Transverse colon (tissue), 4 donors: ENCODE data around the gene STAG1.

ENCODE experiments used
- EP300 ChIP-seq: sonication (generic); formaldehyde crosslinking; IDR thresholded peaks from one replicate; pipeline ENCODE4 v1.6.1; 2017; ENCODE audit warnings: antibody characterized with exemption, low read depth
- POLR2A ChIP-seq: fragments of 450-650 bp; IDR thresholded peaks from one replicate; pipeline ENCODE4 v1.6.1; 2016; ENCODE audit warnings: antibody characterized with exemption, mild to moderate bottlenecking, moderate library complexity
- POLR2AphosphoS5 ChIP-seq, 3 donors: sonication (generic); formaldehyde crosslinking; IDR thresholded peaks; one replicate each; pipeline ENCODE4 v1.6.1; 2016; ENCODE audit warnings: antibody characterized with exemption in 3 of 3
- TF ChIP-seq, protein P1 (sequence below), 5 experiments: fragments of 200-600 bp in 3 of 5; fragments of 450-650 bp in 2 of 5; sonication (generic) in 3 of 5; IDR thresholded peaks; 1 replicate in 2 of 5; 2 replicates in 3 of 5; pipeline ENCODE4 v1.5.1; 2016 to 2017; ENCODE audit warnings: antibody characterized with exemption in 5 of 5, inconsistent platforms in 3 of 5, mild to moderate bottlenecking in 2 of 5, moderate library complexity in 1 of 5

DNA sequence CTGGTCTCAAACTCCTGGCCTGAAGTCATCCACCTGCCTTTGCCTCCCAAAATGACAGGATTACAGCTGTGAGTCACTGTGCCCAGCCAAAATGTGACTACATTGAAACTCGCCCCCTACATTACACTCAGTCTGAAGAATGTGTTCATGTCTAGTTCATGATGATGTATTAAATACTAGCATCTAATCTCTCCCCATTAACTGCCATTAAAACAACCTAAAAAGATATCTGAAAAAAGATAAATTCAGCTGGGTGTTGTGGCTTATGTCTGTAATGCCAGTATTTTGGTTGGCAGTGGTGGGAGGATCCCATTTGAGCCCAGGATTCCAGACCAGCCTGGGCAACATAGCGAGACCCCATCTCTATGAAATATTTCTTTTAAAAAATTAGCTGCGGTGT lies 342.6 kb downstream of the STAG1 start:
- TF ChIP-seq, protein P1, sequence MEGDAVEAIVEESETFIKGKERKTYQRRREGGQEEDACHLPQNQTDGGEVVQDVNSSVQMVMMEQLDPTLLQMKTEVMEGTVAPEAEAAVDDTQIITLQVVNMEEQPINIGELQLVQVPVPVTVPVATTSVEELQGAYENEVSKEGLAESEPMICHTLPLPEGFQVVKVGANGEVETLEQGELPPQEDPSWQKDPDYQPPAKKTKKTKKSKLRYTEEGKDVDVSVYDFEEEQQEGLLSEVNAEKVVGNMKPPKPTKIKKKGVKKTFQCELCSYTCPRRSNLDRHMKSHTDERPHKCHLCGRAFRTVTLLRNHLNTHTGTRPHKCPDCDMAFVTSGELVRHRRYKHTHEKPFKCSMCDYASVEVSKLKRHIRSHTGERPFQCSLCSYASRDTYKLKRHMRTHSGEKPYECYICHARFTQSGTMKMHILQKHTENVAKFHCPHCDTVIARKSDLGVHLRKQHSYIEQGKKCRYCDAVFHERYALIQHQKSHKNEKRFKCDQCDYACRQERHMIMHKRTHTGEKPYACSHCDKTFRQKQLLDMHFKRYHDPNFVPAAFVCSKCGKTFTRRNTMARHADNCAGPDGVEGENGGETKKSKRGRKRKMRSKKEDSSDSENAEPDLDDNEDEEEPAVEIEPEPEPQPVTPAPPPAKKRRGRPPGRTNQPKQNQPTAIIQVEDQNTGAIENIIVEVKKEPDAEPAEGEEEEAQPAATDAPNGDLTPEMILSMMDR (IDR thresholded peaks at IDR 0.05), result no peak
- TF ChIP-seq EP300 (no peak), POLR2A (no peak), POLR2AphosphoS5 (IDR thresholded peaks at IDR 0.05) (no peak)
